Measurements from ENCODE around the gene TRIOBP. TPM values are rescaled to one million over a fixed set of nuclear protein-coding genes. Genes with fewer than 3 reads are reported as not detected.

Gene TRIOBP
- total and polyA plus RNA-seq, 2 donors (not counting 3 experiments of a cell fraction or from before 2014, with no cell fraction given): 60.6 to 104 TPM

DNA sequence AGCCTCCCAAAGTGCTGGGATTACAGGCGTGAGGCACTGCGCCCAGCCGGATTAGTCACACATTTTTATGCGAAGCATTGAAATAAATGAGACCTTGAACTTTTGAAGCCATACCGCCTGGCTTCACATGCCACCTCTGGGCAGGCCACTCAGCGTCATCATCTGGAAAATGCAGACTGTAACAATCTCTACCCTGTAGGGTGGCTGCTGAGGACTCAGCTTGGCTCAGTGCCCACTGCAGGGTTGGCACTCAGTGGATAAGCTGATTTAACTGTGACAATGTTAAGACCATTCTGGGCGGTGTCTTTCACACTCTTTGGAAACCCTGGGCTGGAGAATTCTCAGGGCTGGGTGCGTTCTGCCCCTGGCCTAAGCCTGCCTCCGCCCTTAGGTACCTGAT lies 48.9 kb upstream of the TRIOBP start:
- POLR2A ChIA-PET: no interaction called here
- no TSS peak for BruUV-seq (replicated peaks)
- CTCF ChIA-PET: interaction anchor here (1.9 kb wide), 1 partner anchor 34 kb away, joined by 6 read pairs; no protein-coding TSS in a partner anchor

More for the DNA sequence above, 48.9 kb upstream of the TRIOBP start:
- no peaks in the 10 kb centered on the region for H3K9me1 ChIP-seq (replicated peaks; ENCODE audit: control insufficient read depth, extremely low read depth, insufficient read depth, low read length)
- H3K4me2 ChIP-seq (ENCODE audit: insufficient read depth, low read length): no peak overlapping the region
- dilution Hi-C loops (cut with MboI; ENCODE audit: extremely low pct_ligation_motif_present, low sequenced_read_pairs) (no loop called here), intact Hi-C loops (cut with micrococcal nuclease) (no loop called here)
- H3K27me3 ChIP-seq (ENCODE audit: control insufficient read depth in 2 of 2, insufficient read depth in 2 of 2, low read length in 2 of 2): no peaks in the 10 kb centered on the region
- H3K79me2 ChIP-seq (ENCODE audit: control insufficient read depth, insufficient read depth, low read length): no peaks in the 10 kb centered on the region
- H3K27ac ChIP-seq (ENCODE audit: insufficient read depth, low read depth, low read length): no peak overlapping the region
- H3K9me3 ChIP-seq (replicated peaks; ENCODE audit: control insufficient read depth, insufficient read depth, low read length): no peaks in the 10 kb centered on the region
- H2AFZ ChIP-seq (ENCODE audit: low read depth, low read length): no peak overlapping the region
- H3K36me3 ChIP-seq (ENCODE audit: control insufficient read depth in 2 of 2, extremely low read depth in 1 of 2, insufficient read depth in 2 of 2, low read length in 2 of 2): no peaks in the 10 kb centered on the region
- H3K4me3 ChIP-seq (replicated peaks in 1 of 3; ENCODE audit: insufficient read depth in 1 of 3, low read depth in 1 of 3, low read length in 3 of 3): no peak overlapping the region
- H3K9ac ChIP-seq (replicated peaks; ENCODE audit: extremely low read depth, insufficient read depth, low read length): no peak overlapping the region
- FAIRE-seq: no peak
- no peak for DNase-seq (ENCODE audit: low read depth, low spot score)
- no peaks in the 10 kb centered on the region for H3K4me1 ChIP-seq (ENCODE audit: control insufficient read depth, extremely low read depth, insufficient read depth, low read length)
- TF ChIP-seq JUN (IDR thresholded peaks at IDR 0.05; ENCODE audit: borderline replicate concordance, insufficient read depth, insufficient read length, low read depth) (no peak), EZH2 (IDR thresholded peaks at IDR 0.05; ENCODE audit: borderline replicate concordance, low read depth, low read length, severe bottlenecking) (no peak), MAX (IDR thresholded peaks at IDR 0.05; ENCODE audit: insufficient read depth, insufficient read length) (no peak), POLR2AphosphoS5 (IDR thresholded peaks at IDR 0.05; ENCODE audit: insufficient read depth, low read depth, low read length) (no peak), POLR2A (IDR thresholded peaks at IDR 0.05; ENCODE audit: low read depth, low read length) (no peak)
- TF ChIP-seq, protein P1, sequence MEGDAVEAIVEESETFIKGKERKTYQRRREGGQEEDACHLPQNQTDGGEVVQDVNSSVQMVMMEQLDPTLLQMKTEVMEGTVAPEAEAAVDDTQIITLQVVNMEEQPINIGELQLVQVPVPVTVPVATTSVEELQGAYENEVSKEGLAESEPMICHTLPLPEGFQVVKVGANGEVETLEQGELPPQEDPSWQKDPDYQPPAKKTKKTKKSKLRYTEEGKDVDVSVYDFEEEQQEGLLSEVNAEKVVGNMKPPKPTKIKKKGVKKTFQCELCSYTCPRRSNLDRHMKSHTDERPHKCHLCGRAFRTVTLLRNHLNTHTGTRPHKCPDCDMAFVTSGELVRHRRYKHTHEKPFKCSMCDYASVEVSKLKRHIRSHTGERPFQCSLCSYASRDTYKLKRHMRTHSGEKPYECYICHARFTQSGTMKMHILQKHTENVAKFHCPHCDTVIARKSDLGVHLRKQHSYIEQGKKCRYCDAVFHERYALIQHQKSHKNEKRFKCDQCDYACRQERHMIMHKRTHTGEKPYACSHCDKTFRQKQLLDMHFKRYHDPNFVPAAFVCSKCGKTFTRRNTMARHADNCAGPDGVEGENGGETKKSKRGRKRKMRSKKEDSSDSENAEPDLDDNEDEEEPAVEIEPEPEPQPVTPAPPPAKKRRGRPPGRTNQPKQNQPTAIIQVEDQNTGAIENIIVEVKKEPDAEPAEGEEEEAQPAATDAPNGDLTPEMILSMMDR (IDR thresholded peaks at IDR 0.05; ENCODE audit: extremely low read depth in 1 of 2, insufficient read depth in 1 of 2, low read depth in 1 of 2, low read length in 2 of 2): no peak
- no peaks in the 10 kb centered on the region for H4K20me1 ChIP-seq (replicated peaks; ENCODE audit: control insufficient read depth, extremely low read depth, insufficient read depth, low read length)

Data from endothelial cell of umbilical vein (primary cell).